ENCODE results near the gene MINPP1. TPM values are rescaled to one million over a fixed set of nuclear protein-coding genes. Genes with fewer than 3 reads are reported as not detected.

Gene MINPP1
- total and polyA plus RNA-seq, 2 experiments from 2014 or later, result 46.0 to 56.1 TPM

GRCh38 chr10:87545783-87546182 lies 41.1 kb downstream of the MINPP1 start:
- Histone ChIP-seq H3K4me3 (no peak overlapping the region), H3K4me1 (ENCODE audit: insufficient read depth) (peaks cover 8% of the 10 kb centered on the region), H3K4me2 (no peak overlapping the region), H3K27ac (peak overlapping the region; percentile 48), H2AFZ (no peak overlapping the region), H4K20me1 (ENCODE audit: insufficient read depth, poor library complexity, severe bottlenecking) (peaks cover 3% of the 10 kb centered on the region), H3K79me2 (peaks cover 17% of the 10 kb centered on the region), H3K27me3 (no peaks in the 10 kb centered on the region), H3K36me3 (replicated peaks; ENCODE audit: insufficient read depth, low read depth) (no peaks in the 10 kb centered on the region), H3K9me2 (replicated peaks; ENCODE audit: insufficient read depth) (no peaks in the 10 kb centered on the region), H3K9me3 (ENCODE audit: low read depth) (no peaks in the 10 kb centered on the region)
- 85% methylated on average over 5 of the region's 5 CpGs for WGBS (ENCODE audit: low lambda C conversion rate, missing lambda C conversion rate)
- TF ChIP-seq EZH2 (IDR thresholded peaks at IDR 0.05; ENCODE audit: borderline replicate concordance), result no peak
- no peak for TF ChIP-seq EZH2phosphoT487 (IDR thresholded peaks at IDR 0.05; ENCODE audit: low read depth, severe bottlenecking, unreplicated experiment)
- no peak for TF ChIP-seq CTCF (IDR thresholded peaks at IDR 0.05; ENCODE audit: poor library complexity)
- no peak for DNase-seq (ENCODE audit: low spot score)

GRCh38 chr10:87546210-87546609 lies 41.5 kb downstream of the MINPP1 start:
- WGBS (ENCODE audit: low lambda C conversion rate, missing lambda C conversion rate), result 84% methylated on average over 7 of the region's 7 CpGs
- no peak overlapping the region for H3K4me2 ChIP-seq
- TF ChIP-seq EZH2 (IDR thresholded peaks at IDR 0.05; ENCODE audit: borderline replicate concordance) (no peak), EZH2phosphoT487 (IDR thresholded peaks at IDR 0.05; ENCODE audit: low read depth, severe bottlenecking, unreplicated experiment) (no peak), CTCF (IDR thresholded peaks at IDR 0.05; ENCODE audit: poor library complexity) (no peak)
- no peaks in the 10 kb centered on the region for H3K27me3 ChIP-seq
- peak overlapping the region; percentile 51 for H3K27ac ChIP-seq
- H4K20me1 ChIP-seq (ENCODE audit: insufficient read depth, poor library complexity, severe bottlenecking), result peaks cover 3% of the 10 kb centered on the region
- H2AFZ ChIP-seq, result no peak overlapping the region
- no peaks in the 10 kb centered on the region for H3K9me2 ChIP-seq (replicated peaks; ENCODE audit: insufficient read depth)
- peaks cover 8% of the 10 kb centered on the region for H3K4me1 ChIP-seq (ENCODE audit: insufficient read depth)
- peaks cover 20% of the 10 kb centered on the region for H3K79me2 ChIP-seq
- no peaks in the 10 kb centered on the region for H3K9me3 ChIP-seq (ENCODE audit: low read depth)
- no peak for DNase-seq (ENCODE audit: low spot score)
- H3K36me3 ChIP-seq (replicated peaks; ENCODE audit: insufficient read depth, low read depth), result no peaks in the 10 kb centered on the region
- H3K4me3 ChIP-seq, result no peak overlapping the region

GRCh38 chr10:87546971-87547413 lies 42.3 kb downstream of the MINPP1 start:
- Histone ChIP-seq H3K27me3 (no peaks in the 10 kb centered on the region), H4K20me1 (ENCODE audit: insufficient read depth, poor library complexity, severe bottlenecking) (peaks cover 3% of the 10 kb centered on the region), H3K4me3 (no peak overlapping the region), H2AFZ (no peak overlapping the region), H3K36me3 (replicated peaks; ENCODE audit: insufficient read depth, low read depth) (no peaks in the 10 kb centered on the region), H3K4me2 (no peak overlapping the region), H3K79me2 (peaks cover 24% of the 10 kb centered on the region), H3K27ac (no peak overlapping the region), H3K9me2 (replicated peaks; ENCODE audit: insufficient read depth) (no peaks in the 10 kb centered on the region), H3K9me3 (ENCODE audit: low read depth) (no peaks in the 10 kb centered on the region), H3K4me1 (ENCODE audit: insufficient read depth) (peaks cover 8% of the 10 kb centered on the region)
- no peak for DNase-seq (ENCODE audit: low spot score)
- TF ChIP-seq EZH2 (IDR thresholded peaks at IDR 0.05; ENCODE audit: borderline replicate concordance), result no peak
- TF ChIP-seq EZH2phosphoT487 (IDR thresholded peaks at IDR 0.05; ENCODE audit: low read depth, severe bottlenecking, unreplicated experiment), result no peak
- TF ChIP-seq CTCF (IDR thresholded peaks at IDR 0.05; ENCODE audit: poor library complexity), result no peak
- WGBS (ENCODE audit: low lambda C conversion rate, missing lambda C conversion rate), result 95% methylated on average over 2 of the region's 2 CpGs

Measured in hepatocyte (in vitro differentiated cells).